Caco-2 (cell line): ENCODE data around the gene SLC12A9. TPM values are rescaled to one million over a fixed set of nuclear protein-coding genes. Genes with fewer than 3 reads are reported as not detected.

Source experiments
- BruUV-seq: library from RNA; stranded (reverse); fragments of 400-500 nt; replicated peaks from 2 replicates; lab custom pipeline; 2021; lab: Mats Ljungman, UMichigan
- CTCF ChIA-PET: fragments of 300-600 bp; sonication (Branson Sonifier 250); formaldehyde crosslinking; loops from one replicate; lab custom pipeline; 2022; ENCODE audit warnings: antibody characterized with exemption; lab: Charles Lee
- POLR2A ChIA-PET: fragments of 300-600 bp; sonication (Branson Sonifier 250); formaldehyde crosslinking; loops from one replicate; lab custom pipeline; 2022; ENCODE audit warnings: antibody characterized with exemption; lab: Charles Lee
- DNase-seq, 2 experiments: peaks; one replicate each; pipeline versions ENCODE4 v3.0.0 to v3.0.0-alpha.2; 2020 to 2022
- H3K27me3 ChIP-seq: replicated peaks from 2 replicates; pipeline ENCODE4 v1.6.0; 2011; ENCODE audit warnings: low read length; ENCODE audit not compliant: control insufficient read depth, insufficient read depth
- H3K36me3 ChIP-seq: 2 replicates; pipeline ENCODE4 v1.5.1; 2011; ENCODE audit warnings: low read length; ENCODE audit not compliant: control insufficient read depth, insufficient read depth
- H3K4me1 ChIP-seq: fragments of 250-450 bp; sonication (Bioruptor Pico); 2 replicates; pipeline ENCODE4 v1.5.1; 2020; ENCODE audit warnings: mild to moderate bottlenecking
- H3K4me3 ChIP-seq: 2 replicates; pipeline ENCODE4 v1.5.1; 2011; ENCODE audit warnings: low read depth, mild to moderate bottlenecking, control low read depth, low read length
- H3K9me3 ChIP-seq: fragments of 250-450 bp; sonication (Bioruptor Pico); 2 replicates; pipeline ENCODE4 v1.5.1; 2020; ENCODE audit warnings: mild to moderate bottlenecking, moderate library complexity
- H3K27ac Mint-ChIP-seq: one replicate; pipeline ENCODE4 v1.8.0; 2022; ENCODE audit warnings: mixed read lengths; ENCODE audit not compliant: unreplicated experiment
- H3K27me3 Mint-ChIP-seq: one replicate; pipeline ENCODE4 v1.8.0; 2022; ENCODE audit warnings: mixed read lengths; ENCODE audit not compliant: insufficient read depth, unreplicated experiment
- H3K36me3 Mint-ChIP-seq: one replicate; pipeline ENCODE4 v1.8.0; 2022; ENCODE audit warnings: mild to moderate bottlenecking, mixed read lengths; ENCODE audit not compliant: insufficient read depth, unreplicated experiment
- H3K4me1 Mint-ChIP-seq: one replicate; pipeline ENCODE4 v1.8.0; 2022; ENCODE audit warnings: low read depth, mixed read lengths; ENCODE audit not compliant: unreplicated experiment
- H3K4me3 Mint-ChIP-seq: one replicate; pipeline ENCODE4 v1.8.0; 2022; ENCODE audit warnings: mild to moderate bottlenecking, moderate library complexity, mixed read lengths; ENCODE audit not compliant: unreplicated experiment
- H3K9me3 Mint-ChIP-seq: one replicate; pipeline ENCODE4 v1.8.0; 2022; ENCODE audit warnings: mixed read lengths; ENCODE audit not compliant: unreplicated experiment
- intact Hi-C: fragments of 100-400 bp; cut with micrococcal nuclease; formaldehyde crosslinking; loops from one replicate; pipeline ENCODE4 v1.10.0; 2022; ENCODE audit not compliant: unreplicated experiment
- total RNA-seq: library from RNA; stranded (reverse); gene quantifications from 2 replicates; pipeline ENCODE4 v1.2.3, GENCODE V29; 2022
- TF ChIP-seq, protein P1 (sequence below), 2 experiments: fragments of 200-600 bp in 1 of 2; IDR thresholded peaks; 1 replicate in 1 of 2; 2 replicates in 1 of 2; pipeline versions ENCODE4 v1.5.1 to v1.8.0; 2011 to 2022; ENCODE audit warnings: antibody characterized with exemption in 1 of 2, control low read depth in 1 of 2, inconsistent platforms in 1 of 2, low read depth in 1 of 2, low read length in 1 of 2, mild to moderate bottlenecking in 1 of 2, moderate library complexity in 1 of 2; ENCODE audit not compliant: insufficient read depth in 1 of 2, severe bottlenecking in 1 of 2, unreplicated experiment in 1 of 2

Gene SLC12A9
- total RNA-seq, 1 experiment from 2014 or later = 60.7 TPM

DNA sequence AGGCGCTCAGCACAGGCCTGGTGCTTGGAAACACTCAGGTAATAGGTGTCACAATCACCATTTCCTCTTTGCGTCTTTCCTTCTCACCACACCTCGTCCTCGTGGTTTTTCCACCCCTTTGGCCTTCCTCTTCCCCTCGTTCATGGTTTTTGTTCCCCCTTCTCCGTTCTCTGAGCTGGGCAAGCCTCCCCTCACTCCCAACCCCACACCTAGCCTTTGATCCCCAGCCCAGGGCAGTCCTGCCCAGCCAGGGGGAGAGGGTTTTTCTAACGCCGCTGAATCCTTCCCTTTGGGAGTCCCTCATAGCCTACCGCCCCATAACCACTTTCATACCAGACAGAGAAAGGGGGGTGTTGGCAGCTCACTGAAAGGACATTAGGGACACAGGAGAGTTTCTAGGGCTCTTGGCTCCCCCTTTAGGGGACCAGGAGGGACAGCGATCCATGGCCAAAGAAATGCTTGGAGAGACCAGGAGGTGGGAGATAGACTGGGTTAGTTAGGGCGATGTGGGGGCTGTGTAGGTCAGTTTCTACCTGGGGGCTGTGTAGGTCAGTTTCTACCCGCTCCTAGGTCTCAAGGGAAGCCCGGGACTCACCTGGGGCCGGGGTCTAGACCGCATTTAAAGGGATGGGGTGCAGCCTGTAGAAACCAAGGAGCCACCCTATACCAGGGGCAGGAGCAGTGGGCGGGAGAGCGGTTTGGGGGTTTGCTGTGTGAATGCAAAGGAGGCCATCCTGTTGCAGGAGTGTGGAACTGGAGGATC lies 26.6 kb upstream of the SLC12A9 start:
- Mint-ChIP-seq H3K9me3 (no peaks in the 10 kb centered on the region), H3K4me3 (peak overlapping the region; percentile 89), H3K36me3 (peaks cover 65% of the 10 kb centered on the region), H3K27me3 (no peaks in the 10 kb centered on the region), H3K27ac (peak overlapping the region; percentile 50), H3K4me1 (peaks cover 15% of the 10 kb centered on the region)
- ChIA-PET POLR2A (interaction anchor here (0.6 kb wide), 1 partner anchor 120 kb away, joined by 3 read pairs; the partner anchor contains the start of gene POP7), CTCF (interaction anchor here (0.6 to 3.8 kb wide), 8 partner anchors 11 to 389 kb away, joined by 3 to 51 read pairs (median 8); partner anchors contain the start of genes GNB2, POP7, PPP1R35 and SLC12A9)
- intact Hi-C loops = loop anchor here (1.0 kb wide), 1 partner anchor 121 kb away; no protein-coding TSS in a partner anchor
- H3K27me3 ChIP-seq = no peaks in the 10 kb centered on the region
- H3K9me3 ChIP-seq = no peaks in the 10 kb centered on the region
- peaks cover 16% of the 10 kb centered on the region for H3K4me1 ChIP-seq
- TF ChIP-seq, protein P1, sequence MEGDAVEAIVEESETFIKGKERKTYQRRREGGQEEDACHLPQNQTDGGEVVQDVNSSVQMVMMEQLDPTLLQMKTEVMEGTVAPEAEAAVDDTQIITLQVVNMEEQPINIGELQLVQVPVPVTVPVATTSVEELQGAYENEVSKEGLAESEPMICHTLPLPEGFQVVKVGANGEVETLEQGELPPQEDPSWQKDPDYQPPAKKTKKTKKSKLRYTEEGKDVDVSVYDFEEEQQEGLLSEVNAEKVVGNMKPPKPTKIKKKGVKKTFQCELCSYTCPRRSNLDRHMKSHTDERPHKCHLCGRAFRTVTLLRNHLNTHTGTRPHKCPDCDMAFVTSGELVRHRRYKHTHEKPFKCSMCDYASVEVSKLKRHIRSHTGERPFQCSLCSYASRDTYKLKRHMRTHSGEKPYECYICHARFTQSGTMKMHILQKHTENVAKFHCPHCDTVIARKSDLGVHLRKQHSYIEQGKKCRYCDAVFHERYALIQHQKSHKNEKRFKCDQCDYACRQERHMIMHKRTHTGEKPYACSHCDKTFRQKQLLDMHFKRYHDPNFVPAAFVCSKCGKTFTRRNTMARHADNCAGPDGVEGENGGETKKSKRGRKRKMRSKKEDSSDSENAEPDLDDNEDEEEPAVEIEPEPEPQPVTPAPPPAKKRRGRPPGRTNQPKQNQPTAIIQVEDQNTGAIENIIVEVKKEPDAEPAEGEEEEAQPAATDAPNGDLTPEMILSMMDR (IDR thresholded peaks at IDR 0.05; ENCODE audit: insufficient read depth in 1 of 2, low read depth in 1 of 2, low read length in 1 of 2, severe bottlenecking in 1 of 2, unreplicated experiment in 1 of 2) = peak; percentile 40 to 69
- peak overlapping the region; percentile 71 for H3K4me3 ChIP-seq
- H3K36me3 ChIP-seq = peaks cover 11% of the 10 kb centered on the region
- DNase-seq = peak; percentile 55 to 56
- TSS peak; percentile 60 for BruUV-seq

DNA sequence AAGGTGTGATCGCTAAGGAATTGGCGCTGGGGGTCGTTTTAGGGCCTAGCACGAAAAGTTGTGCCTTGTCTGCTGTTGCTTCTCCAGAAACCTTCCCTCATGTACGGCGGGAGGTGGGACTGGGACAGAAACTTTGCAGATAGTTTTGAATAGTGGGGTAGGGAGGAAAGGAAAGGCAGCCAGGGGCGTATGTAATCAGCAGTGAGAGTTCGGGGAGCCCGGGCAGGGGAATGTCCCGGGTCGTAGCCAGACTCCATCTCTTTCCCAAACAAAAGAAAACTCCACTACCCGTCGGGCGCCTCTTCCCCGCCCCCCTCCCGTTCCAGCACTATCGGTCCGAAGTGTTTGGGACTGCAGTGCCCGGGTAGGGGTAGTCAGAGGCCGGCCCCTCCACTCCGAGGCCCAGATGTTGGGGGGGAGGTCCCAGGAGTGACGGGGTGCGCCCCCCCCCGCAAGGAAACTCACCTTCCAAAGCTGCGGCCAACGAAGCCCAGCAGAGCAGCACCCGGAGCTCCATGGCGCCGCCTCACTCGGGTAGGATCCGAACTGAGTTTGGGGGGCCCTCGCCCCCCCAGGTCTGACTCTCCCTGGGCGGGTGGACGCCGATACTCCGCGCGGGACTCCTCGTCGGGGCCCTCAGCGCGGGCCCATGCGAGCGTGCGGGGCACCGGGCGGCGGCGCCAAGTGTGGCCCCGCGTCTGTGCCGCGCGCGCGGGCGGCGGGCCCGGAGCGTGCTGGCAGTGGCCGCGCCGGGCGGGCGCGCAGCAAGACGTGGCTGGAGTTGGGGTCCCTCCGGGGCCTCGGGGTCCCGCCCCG lies 25.8 kb upstream of the SLC12A9 start:
- BruUV-seq = no TSS peak
- POLR2A ChIA-PET = interaction anchor here (0.6 to 1.8 kb wide), 8 partner anchors 10 to 214 kb away, joined by 3 to 19 read pairs (median 12); partner anchors contain the start of genes MOSPD3, POP7, SLC12A9 and SRRT
- CTCF ChIA-PET = interaction anchor here (0.6 to 3.8 kb wide), 23 partner anchors 8 to 356 kb away, joined by 3 to 51 read pairs (median 5); partner anchors contain the start of genes MOSPD3, POP7, SLC12A9 and SRRT
- peak overlapping the region; percentile 89 for H3K4me3 Mint-ChIP-seq
- H3K27me3 ChIP-seq = no peaks in the 10 kb centered on the region
- peaks cover 23% of the 10 kb centered on the region for H3K4me1 ChIP-seq
- peaks cover 57% of the 10 kb centered on the region for H3K36me3 Mint-ChIP-seq
- H3K9me3 Mint-ChIP-seq = no peaks in the 10 kb centered on the region
- H3K27ac Mint-ChIP-seq = peak overlapping the region; percentile 50
- H3K36me3 ChIP-seq = peaks cover 11% of the 10 kb centered on the region
- TF ChIP-seq, protein P1 (IDR thresholded peaks at IDR 0.05; ENCODE audit: insufficient read depth in 1 of 2, low read depth in 1 of 2, low read length in 1 of 2, severe bottlenecking in 1 of 2, unreplicated experiment in 1 of 2) = no peak
- DNase-seq = peak in 1 of 2 experiments; percentile 18
- H3K27me3 Mint-ChIP-seq = no peaks in the 10 kb centered on the region
- intact Hi-C loops = loop anchor here (1.0 kb wide), 3 partner anchors 24 to 121 kb away; partner anchors contain the start of gene SLC12A9
- peaks cover 20% of the 10 kb centered on the region for H3K4me1 Mint-ChIP-seq
- H3K9me3 ChIP-seq = no peaks in the 10 kb centered on the region
- H3K4me3 ChIP-seq = peak overlapping the region; percentile 71
